A673 (cell line): ENCODE data around the gene SPSB1.

ENCODE experiments used
- EZH2 ChIP-seq: fragments of 200-600 bp; sonication (generic); IDR thresholded peaks from 2 replicates; pipeline ENCODE4 v1.6.1; 2017; ENCODE audit warnings: borderline replicate concordance, low read depth, mild to moderate bottlenecking, mixed read lengths, antibody characterized with exemption, low read length; ENCODE audit not compliant: poor library complexity, severe bottlenecking
- TF ChIP-seq, protein P1 (sequence below): fragments of 300-800, 200-600 bp; sonication (generic); conservative IDR thresholded peaks from 2 replicates; pipeline ENCODE4 v1.5.1; 2017; ENCODE audit warnings: low read depth, mild to moderate bottlenecking, antibody characterized with exemption, low read length, moderate library complexity, mixed read lengths

DNA sequence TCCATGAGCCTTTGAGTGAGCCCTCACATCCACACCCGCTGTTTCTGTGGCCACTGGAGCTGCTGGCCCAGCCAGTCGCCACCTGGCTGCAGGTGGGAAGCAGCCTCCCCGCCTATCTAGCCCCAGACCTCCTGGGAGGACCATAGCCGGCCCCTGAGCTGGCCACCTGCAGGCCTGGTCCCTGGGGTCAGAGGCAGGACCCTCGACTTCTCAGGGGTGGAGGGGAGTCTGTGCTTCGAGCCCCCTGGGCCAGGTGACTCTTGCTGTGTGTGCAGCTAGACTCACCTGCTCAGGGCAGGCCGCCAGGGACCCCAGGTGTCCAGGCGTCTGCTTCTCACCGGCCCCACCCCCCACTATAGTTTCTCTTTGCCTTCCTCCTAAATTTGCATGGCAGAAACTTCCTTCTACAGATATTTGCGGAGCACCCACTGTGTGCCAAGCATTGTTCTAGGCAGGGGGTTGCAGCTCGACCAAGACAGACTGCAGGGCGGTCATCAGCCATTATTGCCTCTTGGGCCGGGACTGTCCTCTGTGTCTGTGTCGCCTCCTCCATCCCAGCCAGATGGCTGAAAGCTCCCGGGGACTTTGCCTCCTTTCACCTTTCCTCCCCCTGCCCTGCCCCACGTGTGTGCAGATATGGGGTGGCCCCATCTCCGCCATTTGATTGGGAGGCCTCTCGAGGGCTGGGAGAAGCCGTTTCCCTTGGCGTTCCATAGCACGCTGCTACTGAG is 27.3 kb downstream of the SPSB1 start:
- TF ChIP-seq, protein P1, sequence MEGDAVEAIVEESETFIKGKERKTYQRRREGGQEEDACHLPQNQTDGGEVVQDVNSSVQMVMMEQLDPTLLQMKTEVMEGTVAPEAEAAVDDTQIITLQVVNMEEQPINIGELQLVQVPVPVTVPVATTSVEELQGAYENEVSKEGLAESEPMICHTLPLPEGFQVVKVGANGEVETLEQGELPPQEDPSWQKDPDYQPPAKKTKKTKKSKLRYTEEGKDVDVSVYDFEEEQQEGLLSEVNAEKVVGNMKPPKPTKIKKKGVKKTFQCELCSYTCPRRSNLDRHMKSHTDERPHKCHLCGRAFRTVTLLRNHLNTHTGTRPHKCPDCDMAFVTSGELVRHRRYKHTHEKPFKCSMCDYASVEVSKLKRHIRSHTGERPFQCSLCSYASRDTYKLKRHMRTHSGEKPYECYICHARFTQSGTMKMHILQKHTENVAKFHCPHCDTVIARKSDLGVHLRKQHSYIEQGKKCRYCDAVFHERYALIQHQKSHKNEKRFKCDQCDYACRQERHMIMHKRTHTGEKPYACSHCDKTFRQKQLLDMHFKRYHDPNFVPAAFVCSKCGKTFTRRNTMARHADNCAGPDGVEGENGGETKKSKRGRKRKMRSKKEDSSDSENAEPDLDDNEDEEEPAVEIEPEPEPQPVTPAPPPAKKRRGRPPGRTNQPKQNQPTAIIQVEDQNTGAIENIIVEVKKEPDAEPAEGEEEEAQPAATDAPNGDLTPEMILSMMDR, result no peak
- no peak for TF ChIP-seq EZH2
